ENCODE measurements around the gene GRM2. TPM values are rescaled to one million over a fixed set of nuclear protein-coding genes. Genes with fewer than 3 reads are reported as not detected.

The GRM2 gene
- total RNA-seq, 4 donors from 2014 or later: 0.59 to 2.6 (median 0.91) TPM

DNA sequence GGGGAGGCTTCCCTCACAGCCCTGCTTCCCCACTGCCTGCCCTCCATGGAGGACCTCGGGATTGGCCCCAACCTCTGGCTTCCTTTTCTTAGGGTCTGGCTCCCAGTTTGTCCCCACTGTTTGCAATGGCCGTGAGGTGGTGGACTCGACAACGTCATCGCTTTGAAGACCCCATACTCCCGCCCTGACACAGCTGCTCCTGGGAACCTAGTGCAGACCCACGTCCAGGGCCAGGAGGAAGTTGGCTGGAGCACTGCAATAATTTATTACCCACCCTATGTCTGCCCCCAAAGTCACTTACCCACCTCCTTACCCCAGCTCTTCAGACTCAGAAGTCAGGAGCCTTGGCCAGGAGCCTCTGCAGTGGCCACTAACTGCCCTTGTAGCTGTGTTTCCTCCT, 11.1 kb downstream of the GRM2 start:
- Histone ChIP-seq H3K4me1 (no peaks in the 10 kb centered on the region), H3K4me3 (no peak overlapping the region), H3K27me3 (no peaks in the 10 kb centered on the region), H3K9me3 (no peaks in the 10 kb centered on the region), H3K36me3 (peaks cover 0 to 5% (median 0%) of the 10 kb centered on the region in 3 donors), H3K27ac (no peak overlapping the region)
- WGBS, 2 donors: 80 to 83% methylated on average over 7 of the region's 7 CpGs
- TF ChIP-seq EP300 (IDR thresholded peaks at IDR 0.05) (no peak), POLR2A (IDR thresholded peaks at IDR 0.05) (no peak)
- TF ChIP-seq, protein P1, sequence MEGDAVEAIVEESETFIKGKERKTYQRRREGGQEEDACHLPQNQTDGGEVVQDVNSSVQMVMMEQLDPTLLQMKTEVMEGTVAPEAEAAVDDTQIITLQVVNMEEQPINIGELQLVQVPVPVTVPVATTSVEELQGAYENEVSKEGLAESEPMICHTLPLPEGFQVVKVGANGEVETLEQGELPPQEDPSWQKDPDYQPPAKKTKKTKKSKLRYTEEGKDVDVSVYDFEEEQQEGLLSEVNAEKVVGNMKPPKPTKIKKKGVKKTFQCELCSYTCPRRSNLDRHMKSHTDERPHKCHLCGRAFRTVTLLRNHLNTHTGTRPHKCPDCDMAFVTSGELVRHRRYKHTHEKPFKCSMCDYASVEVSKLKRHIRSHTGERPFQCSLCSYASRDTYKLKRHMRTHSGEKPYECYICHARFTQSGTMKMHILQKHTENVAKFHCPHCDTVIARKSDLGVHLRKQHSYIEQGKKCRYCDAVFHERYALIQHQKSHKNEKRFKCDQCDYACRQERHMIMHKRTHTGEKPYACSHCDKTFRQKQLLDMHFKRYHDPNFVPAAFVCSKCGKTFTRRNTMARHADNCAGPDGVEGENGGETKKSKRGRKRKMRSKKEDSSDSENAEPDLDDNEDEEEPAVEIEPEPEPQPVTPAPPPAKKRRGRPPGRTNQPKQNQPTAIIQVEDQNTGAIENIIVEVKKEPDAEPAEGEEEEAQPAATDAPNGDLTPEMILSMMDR (IDR thresholded peaks at IDR 0.05): no peak
- no peak for DNase-seq (ENCODE audit: low spot score in 2 of 2)

DNA sequence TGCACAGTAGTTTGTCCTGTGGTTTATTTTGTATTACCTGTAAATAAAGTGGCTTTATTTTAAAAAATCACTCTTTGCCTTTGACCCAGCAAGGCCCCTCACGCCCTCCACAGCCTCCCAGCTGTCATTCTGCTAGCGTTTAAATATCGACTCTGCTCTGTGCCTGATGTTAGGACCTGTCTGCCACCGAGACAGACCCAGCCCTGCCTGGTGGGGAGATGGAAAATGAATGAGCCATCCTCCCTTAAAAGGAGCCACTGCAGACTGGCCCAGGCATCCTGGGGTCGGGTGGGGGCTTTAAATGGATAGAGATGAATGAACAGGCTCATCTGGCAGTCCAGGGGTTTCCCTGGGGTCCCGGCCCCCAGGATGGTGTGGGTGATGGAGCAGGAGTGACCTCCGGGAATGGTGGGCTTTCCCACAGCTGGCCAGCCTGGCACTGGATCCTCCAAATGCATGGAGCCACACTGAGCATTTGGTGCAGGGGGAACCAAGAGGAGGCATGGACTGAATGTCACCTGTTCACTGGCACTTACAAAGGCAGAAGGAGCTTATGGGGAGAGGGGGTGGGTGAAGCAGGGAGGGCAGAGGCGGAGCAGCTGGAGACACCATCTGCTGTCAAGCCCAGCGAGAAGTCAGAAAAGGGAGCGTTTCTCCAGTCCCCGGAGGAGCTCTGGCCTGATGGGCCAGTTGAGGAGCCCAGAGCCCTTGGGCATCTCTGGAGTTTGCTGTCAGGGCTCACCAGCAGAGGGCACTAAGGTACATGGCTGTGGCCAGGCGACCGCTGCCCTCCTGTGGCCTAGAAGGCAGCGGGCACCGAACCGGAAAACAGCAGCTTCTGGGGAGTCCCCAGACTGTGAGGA, 11.9 kb downstream of the GRM2 start:
- H3K4me3 ChIP-seq: no peak overlapping the region
- no peaks in the 10 kb centered on the region for H3K9me3 ChIP-seq
- TF ChIP-seq, protein P1 (IDR thresholded peaks at IDR 0.05): peak; percentile 15 to 41 (median 33)
- no peak for TF ChIP-seq EP300 (IDR thresholded peaks at IDR 0.05)
- TF ChIP-seq POLR2A (IDR thresholded peaks at IDR 0.05): no peak
- H3K27me3 ChIP-seq: no peaks in the 10 kb centered on the region
- no peaks in the 10 kb centered on the region for H3K4me1 ChIP-seq
- DNase-seq (ENCODE audit: low spot score in 2 of 2): peak in 1 of 2 donors; percentile 17
- H3K36me3 ChIP-seq: no peaks in the 10 kb centered on the region
- H3K27ac ChIP-seq: no peak overlapping the region
- 38 to 44% methylated on average over 16 of the region's 16 CpGs for WGBS, 2 donors

DNA sequence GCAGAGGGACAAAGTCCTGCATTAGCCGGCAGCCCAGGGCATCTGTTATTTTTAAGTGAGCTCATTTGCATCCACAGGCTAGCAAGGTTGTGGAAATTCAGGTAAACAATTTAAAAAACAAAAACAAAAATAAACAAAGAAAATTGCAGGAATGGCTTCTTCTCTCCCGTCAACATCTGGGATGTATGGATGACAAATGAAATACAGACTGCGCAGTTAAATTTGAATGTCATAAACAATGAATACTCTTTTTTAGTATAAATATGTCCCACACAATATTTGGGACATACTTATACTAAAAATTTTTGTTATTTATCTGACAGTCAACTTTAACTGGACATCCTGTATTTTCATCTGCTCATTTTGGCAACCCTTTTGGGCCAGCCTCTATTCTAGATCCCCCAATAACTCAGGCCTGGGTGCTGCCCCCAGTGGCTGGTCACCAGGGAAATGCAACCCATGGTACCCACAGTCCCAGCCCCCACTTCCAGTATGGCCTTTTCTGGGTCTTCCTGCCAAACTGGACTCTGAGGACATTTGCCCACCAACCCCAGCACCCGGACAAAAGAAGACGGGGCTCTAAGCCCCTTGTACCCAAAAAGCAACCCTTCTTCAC, 12.7 kb downstream of the GRM2 start:
- WGBS, 2 donors: 74 to 76% methylated on average over 5 of the region's 5 CpGs
- Histone ChIP-seq H3K27ac (no peak overlapping the region), H3K36me3 (no peaks in the 10 kb centered on the region), H3K27me3 (no peaks in the 10 kb centered on the region), H3K4me1 (no peaks in the 10 kb centered on the region), H3K4me3 (no peak overlapping the region), H3K9me3 (no peaks in the 10 kb centered on the region)
- no peak for TF ChIP-seq POLR2A (IDR thresholded peaks at IDR 0.05)
- no peak for DNase-seq (ENCODE audit: low spot score in 2 of 2)

DNA sequence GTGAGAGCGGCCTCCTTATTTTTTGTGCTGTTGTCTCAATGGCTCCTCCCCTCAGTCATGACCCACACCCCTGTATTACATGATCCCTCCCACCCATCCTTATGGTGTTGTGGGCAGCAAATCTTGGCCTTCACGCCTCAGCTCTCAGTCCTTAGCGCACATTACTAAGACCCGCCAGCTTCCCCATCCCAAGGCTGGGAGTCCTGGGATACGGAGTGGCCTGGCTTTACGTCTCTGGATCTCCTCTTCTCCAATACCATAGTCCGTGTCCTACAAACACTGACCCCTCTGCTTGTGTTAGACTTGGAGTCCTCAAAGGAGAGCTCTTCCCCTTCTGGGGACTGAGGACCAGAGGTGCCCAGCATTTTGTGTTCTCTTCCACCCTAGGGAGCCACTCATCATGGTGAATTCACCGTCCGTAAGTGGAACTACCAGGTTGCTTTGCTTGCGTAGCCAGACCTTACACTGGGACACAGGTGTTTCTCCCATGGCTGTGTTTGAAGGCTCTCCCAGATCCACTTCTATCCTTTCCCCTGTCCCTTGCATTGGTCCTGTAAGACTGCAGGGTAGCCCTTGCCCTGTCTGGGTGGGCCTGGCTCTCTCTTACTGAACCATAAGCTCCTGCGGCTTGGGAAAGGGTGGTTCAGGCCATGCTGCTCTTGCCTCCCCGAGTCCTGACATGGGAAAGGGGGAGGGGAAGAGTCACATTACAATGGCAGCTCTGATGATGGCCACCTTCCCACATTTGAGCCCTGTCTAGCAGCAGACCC, 13.6 kb downstream of the GRM2 start:
- Histone ChIP-seq H3K4me3 (no peak overlapping the region), H3K36me3 (no peaks in the 10 kb centered on the region), H3K4me1 (no peaks in the 10 kb centered on the region), H3K27me3 (no peaks in the 10 kb centered on the region), H3K9me3 (no peaks in the 10 kb centered on the region), H3K27ac (no peak overlapping the region)
- 84 to 89% methylated on average over 12 of the region's 12 CpGs for WGBS, 2 donors
- TF ChIP-seq EP300 (IDR thresholded peaks at IDR 0.05): no peak
- no peak for TF ChIP-seq POLR2A (IDR thresholded peaks at IDR 0.05)
- TF ChIP-seq, protein P1 (IDR thresholded peaks at IDR 0.05): no peak
- DNase-seq (ENCODE audit: low spot score in 2 of 2): no peak

DNA sequence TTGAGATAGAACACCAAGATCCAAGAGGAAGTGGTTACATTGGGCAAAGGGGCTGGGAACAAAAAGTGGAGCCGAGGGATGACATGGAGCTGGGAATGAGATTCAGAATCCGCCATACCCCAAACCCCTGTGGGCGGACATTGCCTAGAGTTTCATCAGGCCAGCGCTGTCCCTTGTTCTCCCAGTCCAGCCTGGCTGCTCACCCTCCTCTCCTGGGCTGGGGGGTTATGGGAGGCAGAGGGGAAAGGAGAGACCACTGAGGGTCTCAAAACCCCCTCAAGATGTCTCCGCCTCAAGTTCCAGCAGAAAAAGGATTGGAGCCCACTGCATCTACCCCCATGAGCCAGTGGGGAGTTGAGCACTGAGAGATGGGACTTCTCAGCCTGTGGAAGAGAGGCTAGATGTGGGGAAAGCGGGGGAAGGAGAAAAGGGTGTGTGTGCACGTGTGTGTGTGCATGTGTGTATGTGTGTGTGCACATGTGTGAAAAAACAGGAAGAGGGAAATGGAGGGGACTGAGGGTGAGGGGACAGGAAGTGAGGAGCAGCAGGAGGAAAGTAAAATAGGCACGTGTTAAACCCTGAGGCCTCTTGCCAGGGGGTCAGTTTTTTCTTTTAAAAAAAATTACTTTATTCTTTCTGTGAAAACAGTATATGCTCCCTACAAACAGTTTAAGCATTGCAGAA, 14.3 kb downstream of the GRM2 start:
- Histone ChIP-seq H3K9me3 (no peaks in the 10 kb centered on the region), H3K27ac (no peak overlapping the region), H3K36me3 (no peaks in the 10 kb centered on the region), H3K4me1 (no peaks in the 10 kb centered on the region), H3K27me3 (no peaks in the 10 kb centered on the region), H3K4me3 (no peak overlapping the region)
- 68 to 73% methylated on average over 8 of the region's 8 CpGs for WGBS, 2 donors
- DNase-seq (ENCODE audit: low spot score in 2 of 2): no peak
- TF ChIP-seq, protein P1 (IDR thresholded peaks at IDR 0.05): no peak
- TF ChIP-seq POLR2A (IDR thresholded peaks at IDR 0.05): no peak
- no peak for TF ChIP-seq EP300 (IDR thresholded peaks at IDR 0.05)

Measured in tibial nerve (tissue), 4 donors.